Stimulated activated CD8-positive, alpha-beta memory T cell treated with anti-CD3 and anti-CD28 coated beads, Interleukin-2, amount 100 ng/mL, for 48 hours (primary cell): ENCODE results near the gene RBBP8.
"Not testable (repeated sequence)": the region's sequence is repeated elsewhere in the genome, so short reads cannot be mapped to it uniquely, and the experiment has no call there.

Source experiments
- DNase-seq, 2 donors: peaks; one replicate each; pipeline ENCODE4 v3.0.0-alpha.2; 2020; ENCODE audit warnings: low read depth in 2 of 2

Gene RBBP8

DNA sequence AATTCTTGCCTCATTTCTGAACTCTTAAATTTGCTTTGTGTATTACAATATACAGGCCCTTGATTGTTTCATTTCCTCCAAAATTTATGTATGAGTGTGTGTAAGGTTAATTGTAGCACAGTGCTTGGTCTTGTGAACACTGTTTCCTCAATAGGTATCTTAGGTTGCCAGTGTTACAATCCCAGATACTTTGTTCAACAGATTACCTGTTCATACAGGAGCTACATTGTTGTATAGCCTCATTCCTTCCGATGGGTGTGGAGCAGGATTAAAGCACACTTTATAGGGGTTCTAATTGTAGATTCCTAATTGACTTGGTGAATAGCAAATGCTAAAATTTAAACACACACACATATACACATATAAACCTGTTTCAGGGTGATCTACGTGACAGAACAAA lies 10.7 kb downstream of the RBBP8 start:
- DNase-seq = no peak

GRCh38 chr18:22946217-22946616 lies 13.1 kb downstream of the RBBP8 start:
- DNase-seq = no peak

DNA sequence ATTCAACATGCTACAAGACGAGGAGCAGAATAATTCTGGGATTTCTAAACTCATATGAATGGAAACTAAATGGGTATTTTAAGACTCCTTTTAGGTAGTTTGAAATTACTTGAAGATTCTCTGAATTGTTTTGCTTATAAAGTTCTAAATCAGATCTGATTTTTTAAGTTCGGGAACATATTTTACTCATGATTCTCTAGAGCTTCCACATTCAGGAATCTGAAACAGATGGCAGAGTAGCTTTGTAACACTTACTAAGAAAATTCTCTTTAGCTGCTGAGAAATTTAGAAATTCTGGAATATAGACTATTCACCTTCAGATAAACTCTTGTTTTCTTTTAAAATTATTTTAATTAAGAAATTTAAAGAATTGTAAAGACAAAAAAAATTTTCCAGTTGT lies 13.7 kb downstream of the RBBP8 start:
- no peak for DNase-seq

DNA sequence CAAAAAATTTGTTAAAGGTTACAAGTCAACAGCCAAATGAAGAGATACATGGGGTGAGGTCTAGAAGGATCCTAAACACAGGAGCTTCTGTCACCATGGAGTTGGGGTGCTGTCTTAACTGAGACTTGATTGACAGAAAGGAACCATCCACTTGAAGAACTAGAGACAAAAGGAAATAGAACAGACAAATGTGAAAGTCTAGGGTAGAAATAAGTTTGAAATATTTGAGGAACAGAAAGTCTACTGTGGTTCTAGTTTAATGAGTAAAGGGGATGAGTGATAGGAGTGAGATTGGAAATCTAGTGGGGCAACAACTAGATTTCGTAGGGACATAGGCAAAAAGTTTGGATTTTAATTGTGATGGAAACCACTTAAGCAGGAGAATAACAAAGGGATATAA lies 18.7 kb downstream of the RBBP8 start:
- DNase-seq = no peak

DNA sequence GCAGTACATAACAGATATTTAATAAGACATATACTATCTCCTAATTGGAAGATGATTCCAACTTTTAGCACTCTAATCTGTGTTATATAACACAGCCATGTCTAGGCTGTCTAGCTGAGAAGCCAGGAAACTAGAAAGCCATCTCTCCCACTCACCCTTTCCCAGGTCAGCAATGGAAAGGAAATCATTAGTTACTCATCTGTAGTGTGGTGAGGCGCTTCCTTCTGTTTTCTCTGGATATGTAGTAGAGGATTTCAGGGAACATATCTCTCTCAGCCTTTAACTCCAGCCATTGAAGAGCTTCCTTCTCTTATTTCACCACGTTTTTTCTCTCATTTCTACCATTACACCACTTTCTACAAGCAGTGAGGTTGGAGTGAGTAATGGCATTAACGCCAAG lies 19.4 kb downstream of the RBBP8 start:
- no peak for DNase-seq

- DNase-seq = not testable (repeated sequence)
Observed at GRCh38 chr18:22953982-22954381, 20.9 kb downstream of the RBBP8 start.

DNA sequence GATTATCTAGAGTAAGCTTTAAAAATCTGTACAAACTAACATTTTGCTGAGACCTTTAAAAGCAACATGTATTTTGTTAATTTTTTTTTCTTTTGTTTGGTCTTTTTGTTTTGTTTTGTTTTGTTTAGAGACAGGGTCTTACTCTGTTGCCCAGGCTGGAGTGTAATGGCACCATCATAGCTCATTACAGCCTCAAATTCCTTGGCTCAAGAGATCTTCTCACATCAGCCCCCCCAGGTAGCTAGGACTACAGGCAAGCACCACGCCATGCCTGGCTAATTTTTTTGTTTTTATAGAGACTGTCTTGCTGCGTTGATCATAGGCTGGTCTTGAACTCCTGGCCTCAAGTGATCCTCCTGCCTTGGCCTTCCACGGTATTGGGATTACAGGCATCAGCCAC lies 23.1 kb downstream of the RBBP8 start:
- no peak for DNase-seq

- no peak for DNase-seq
Observed at GRCh38 chr18:22961156-22961555, 28.0 kb downstream of the RBBP8 start.

GRCh38 chr18:22962004-22962403 lies 28.9 kb downstream of the RBBP8 start:
- no peak for DNase-seq

- DNase-seq = no peak
Observed at GRCh38 chr18:22964116-22964515, 31.0 kb downstream of the RBBP8 start.

- DNase-seq = no peak
Observed at GRCh38 chr18:22964722-22965121, 31.6 kb downstream of the RBBP8 start.

GRCh38 chr18:22971038-22971437 lies 37.9 kb downstream of the RBBP8 start:
- no peak for DNase-seq

DNA sequence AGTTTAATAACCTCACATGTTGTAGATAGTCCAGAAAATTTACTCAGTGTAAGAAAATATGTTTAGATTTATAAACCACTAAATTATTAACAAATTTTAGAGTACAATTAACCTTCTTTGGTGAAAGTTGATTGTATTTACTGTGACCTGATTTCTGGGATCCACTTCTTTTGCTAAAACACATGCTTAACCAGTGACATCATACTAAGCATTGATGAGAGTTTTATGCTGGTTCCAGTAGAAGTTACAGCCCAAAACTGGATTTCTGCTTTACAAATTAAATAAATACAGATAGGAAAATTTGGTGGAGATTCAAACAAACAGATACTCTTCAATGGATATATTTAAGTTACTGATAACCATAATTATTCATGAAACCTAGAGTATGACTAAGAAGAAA lies 40.9 kb downstream of the RBBP8 start:
- no peak for DNase-seq

DNA sequence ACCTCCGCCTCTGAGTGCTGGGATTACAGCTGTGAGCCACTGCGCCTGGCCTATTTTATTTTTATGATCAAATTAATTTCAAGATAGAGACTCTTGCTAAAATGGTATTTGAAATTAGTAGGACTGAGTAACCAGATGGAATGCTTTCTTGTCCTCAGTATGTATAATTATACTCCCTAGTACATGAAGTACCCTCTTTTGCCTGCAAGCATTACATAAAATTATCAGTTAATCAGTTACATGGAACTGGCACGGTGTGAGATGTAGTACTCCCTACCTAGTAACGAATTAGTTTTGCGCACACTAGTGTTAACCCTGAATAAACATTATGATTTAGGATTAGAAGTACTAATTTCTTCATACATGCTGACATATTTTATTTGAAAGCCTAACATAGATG lies 41.6 kb downstream of the RBBP8 start:
- DNase-seq = no peak

GRCh38 chr18:22975508-22975907 lies 42.4 kb downstream of the RBBP8 start:
- DNase-seq = no peak

- no peak for DNase-seq
Observed at GRCh38 chr18:22977847-22978701, 44.9 kb downstream of the RBBP8 start.

DNA sequence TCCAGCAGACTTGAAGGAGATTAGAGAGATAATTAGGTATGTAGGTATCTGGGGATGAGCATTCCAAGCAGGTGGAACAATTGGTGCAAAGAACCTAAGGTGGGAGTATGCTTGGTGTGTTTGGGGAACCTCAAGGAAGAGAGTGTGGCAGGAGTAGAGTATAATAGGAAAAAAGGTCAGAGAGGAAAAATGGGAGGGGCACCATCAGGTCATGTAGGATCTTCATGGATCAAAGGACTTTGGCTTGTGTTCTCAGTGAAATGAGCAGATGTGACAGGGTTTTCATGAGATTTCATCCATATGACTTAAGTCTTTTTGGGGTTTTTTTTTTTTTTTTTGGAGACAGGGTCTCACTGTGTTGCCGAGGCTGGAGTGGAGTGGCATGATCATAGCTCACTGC lies 47.3 kb downstream of the RBBP8 start:
- no peak for DNase-seq

GRCh38 chr18:22981274-22982133 lies 48.4 kb downstream of the RBBP8 start:
- DNase-seq = no peak

GRCh38 chr18:22983175-22983574 lies 50.0 kb downstream of the RBBP8 start:
- DNase-seq = no peak

- no peak for DNase-seq
Observed at GRCh38 chr18:22985250-22985649, 52.1 kb downstream of the RBBP8 start.

GRCh38 chr18:22987547-22988189 lies 54.5 kb downstream of the RBBP8 start:
- DNase-seq = no peak

- no peak for DNase-seq
Observed at GRCh38 chr18:22988208-22988607, 55.1 kb downstream of the RBBP8 start.
